ENCODE measurements around the gene MIER1. TPM values are rescaled to one million over a fixed set of nuclear protein-coding genes. Genes with fewer than 3 reads are reported as not detected.
A peak's percentile ranks its signal among the peaks of the same experiment; 100 is the strongest.

Gene MIER1
- total and polyA plus RNA-seq, 2 experiments from 2014 or later, result 15.8 to 26.6 TPM

GRCh38 chr1:67001682-67002425 lies 77.1 kb downstream of the MIER1 start:
- DNase-seq (ENCODE audit: low read depth in 1 of 2, low spot score in 1 of 2), result peak in 1 of 2 donors; percentile 65
- Histone ChIP-seq H3K9me3 (ENCODE audit: low read depth) (no peaks in the 10 kb centered on the region), H3K36me3 (no peaks in the 10 kb centered on the region), H3K27me3 (no peaks in the 10 kb centered on the region), H3K4me1 (ENCODE audit: low read depth) (peaks cover 62% of the 10 kb centered on the region), H3K4me3 (no peak overlapping the region), H3K27ac (peak overlapping the region; percentile 79)
- no peak for TF ChIP-seq CTCF (IDR thresholded peaks at IDR 0.05; ENCODE audit: low read depth, low read length)

- Histone ChIP-seq H3K27ac (no peak overlapping the region), H3K9me3 (ENCODE audit: low read depth) (no peaks in the 10 kb centered on the region), H3K36me3 (no peaks in the 10 kb centered on the region), H3K27me3 (no peaks in the 10 kb centered on the region), H3K4me3 (no peak overlapping the region), H3K4me1 (ENCODE audit: low read depth) (peaks cover 57% of the 10 kb centered on the region)
- DNase-seq (ENCODE audit: low read depth in 1 of 2, low spot score in 1 of 2), result no peak
- TF ChIP-seq CTCF (IDR thresholded peaks at IDR 0.05; ENCODE audit: low read depth, low read length), result no peak
These were observed 79.4 kb downstream of the MIER1 start for GRCh38 chr1:67004176-67004575.

DNA sequence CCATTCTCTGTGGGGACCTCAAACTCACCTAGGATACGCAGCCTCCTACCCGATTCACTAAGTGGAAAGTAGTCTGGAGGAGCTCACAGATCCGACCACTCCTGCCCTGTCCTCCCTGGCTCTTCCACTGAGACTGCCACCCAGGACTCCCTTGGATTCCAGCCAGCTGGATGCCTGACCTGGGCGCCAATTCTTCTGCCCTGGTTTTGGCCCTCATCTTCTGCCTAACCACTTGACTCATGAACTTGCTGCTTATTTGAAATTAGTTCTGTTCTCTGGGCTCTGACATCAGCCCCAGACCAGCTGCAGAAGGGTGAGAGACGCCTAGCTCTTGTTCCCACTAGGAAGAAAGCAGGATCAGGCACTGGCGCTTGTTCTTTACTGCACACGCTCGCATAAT lies 80.3 kb downstream of the MIER1 start:
- Histone ChIP-seq H3K27ac (no peak overlapping the region), H3K36me3 (peaks cover 3% of the 10 kb centered on the region), H3K4me1 (ENCODE audit: low read depth) (peaks cover 48% of the 10 kb centered on the region), H3K9me3 (ENCODE audit: low read depth) (no peaks in the 10 kb centered on the region), H3K4me3 (no peak overlapping the region), H3K27me3 (no peaks in the 10 kb centered on the region)
- TF ChIP-seq CTCF (IDR thresholded peaks at IDR 0.05; ENCODE audit: low read depth, low read length), result no peak
- DNase-seq (ENCODE audit: low read depth in 1 of 2, low spot score in 1 of 2), result no peak

- peaks cover 8% of the 10 kb centered on the region for H3K36me3 ChIP-seq
- no peak for DNase-seq (ENCODE audit: low read depth in 1 of 2, low spot score in 1 of 2)
- no peak overlapping the region for H3K27ac ChIP-seq
- TF ChIP-seq CTCF (IDR thresholded peaks at IDR 0.05; ENCODE audit: low read depth, low read length), result no peak
- peaks cover 9% of the 10 kb centered on the region for H3K4me1 ChIP-seq (ENCODE audit: low read depth)
- H3K4me3 ChIP-seq, result no peak overlapping the region
- H3K9me3 ChIP-seq (ENCODE audit: low read depth), result no peaks in the 10 kb centered on the region
- H3K27me3 ChIP-seq, result no peaks in the 10 kb centered on the region
These were observed 85.0 kb downstream of the MIER1 start for GRCh38 chr1:67009792-67010191.

DNA sequence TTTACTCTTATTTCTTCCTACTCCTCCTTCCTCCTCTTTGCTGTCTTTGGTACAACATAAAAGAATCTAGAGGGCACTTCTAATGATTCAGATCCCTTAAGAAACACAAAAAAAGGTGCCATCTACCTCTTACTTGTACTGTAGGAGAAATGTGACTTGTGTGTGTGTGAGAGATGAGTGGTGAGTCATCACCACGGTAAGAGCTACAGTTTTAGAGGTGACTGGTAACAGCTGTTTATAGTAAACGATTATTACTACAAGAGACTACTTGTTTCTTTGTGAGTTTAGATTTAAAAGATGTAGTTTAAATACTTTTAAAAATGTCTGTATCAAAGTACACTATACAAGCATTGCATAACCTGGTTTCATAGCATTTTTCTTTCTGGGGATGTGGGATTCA lies 88.8 kb downstream of the MIER1 start:
- peak in 1 of 2 donors; percentile 64 for DNase-seq (ENCODE audit: low read depth in 1 of 2, low spot score in 1 of 2)
- Histone ChIP-seq H3K27ac (no peak overlapping the region), H3K36me3 (peaks cover 36% of the 10 kb centered on the region)

More for the DNA sequence above, 88.8 kb downstream of the MIER1 start:
- Histone ChIP-seq H3K27me3 (no peaks in the 10 kb centered on the region), H3K4me3 (no peak overlapping the region), H3K4me1 (ENCODE audit: low read depth) (no peaks in the 10 kb centered on the region), H3K9me3 (ENCODE audit: low read depth) (no peaks in the 10 kb centered on the region)
- TF ChIP-seq CTCF (IDR thresholded peaks at IDR 0.05; ENCODE audit: low read depth, low read length), result no peak

All from cardiac muscle cell (in vitro differentiated cells and primary cell).